H7 (cell line): Measurements from ENCODE around the gene KRT33B. TPM values are rescaled to one million over a fixed set of nuclear protein-coding genes. Genes with fewer than 3 reads are reported as not detected.
"Not testable (repeated sequence)": the region's sequence is repeated elsewhere in the genome, so short reads cannot be mapped to it uniquely, and the experiment has no call there.

Source experiments
- DNase-seq: peaks from one replicate; pipeline ENCODE4 v3.0.0; 2012
- H3K27me3 ChIP-seq: 2 replicates; pipeline ENCODE4 v1.6.0; 2011; ENCODE audit warnings: mild to moderate bottlenecking, low read length; ENCODE audit not compliant: control insufficient read depth, insufficient read depth
- H3K36me3 ChIP-seq: replicated peaks from 2 replicates; pipeline ENCODE4 v1.5.1; 2011; ENCODE audit warnings: low read length; ENCODE audit not compliant: control insufficient read depth, insufficient read depth
- H3K4me3 ChIP-seq: 2 replicates; pipeline ENCODE4 v1.5.1; 2011; ENCODE audit warnings: low read depth, mild to moderate bottlenecking, control low read depth, low read length, moderate library complexity; ENCODE audit not compliant: insufficient read depth
- total RNA-seq: library from RNA; depleted of rRNA; stranded (reverse); fragments of >200 nt; shearing (Covaris generic); gene quantifications from 2 replicates; pipeline ENCODE4 v1.2.3, GENCODE V29; 2014

The KRT33B gene
- total RNA-seq, 1 experiment from 2014 or later = not detected

GRCh38 chr17:41381943-41382342 lies 12.3 kb upstream of the KRT33B start, which contains the start of gene KRT34:
TSS of gene KRT34 (minus strand) at chr17:41382306. CDS start at chr17:41382246, 60 bp downstream.
- not testable (repeated sequence) for DNase-seq, H3K4me3 ChIP-seq, H3K27me3 ChIP-seq, H3K36me3 ChIP-seq

- not testable (repeated sequence) for H3K27me3 ChIP-seq, DNase-seq, H3K4me3 ChIP-seq
Measured at GRCh38 chr17:41380091-41380490, 10.5 kb upstream of the KRT33B start.

GRCh38 chr17:41377546-41377945 lies 7.9 kb upstream of the KRT33B start:
- no peaks in the 10 kb centered on the region for H3K27me3 ChIP-seq
- no peak for DNase-seq
- no peak overlapping the region for H3K4me3 ChIP-seq
- H3K36me3 ChIP-seq = no peaks in the 10 kb centered on the region

More at GRCh38 chr17:41380091-41380490, 10.5 kb upstream of the KRT33B start:
- not testable (repeated sequence) for H3K36me3 ChIP-seq

- DNase-seq = no peak
- Histone ChIP-seq H3K27me3 (no peaks in the 10 kb centered on the region), H3K4me3 (no peak overlapping the region), H3K36me3 (no peaks in the 10 kb centered on the region)
Measured at GRCh38 chr17:41369023-41369422, 590 bp downstream of the KRT33B start.

- H3K27me3 ChIP-seq = no peaks in the 10 kb centered on the region
Measured at GRCh38 chr17:41367426-41368075, 2.1 kb downstream of the KRT33B start.

GRCh38 chr17:41366070-41366469 lies 3.5 kb downstream of the KRT33B start:
- Histone ChIP-seq H3K27me3 (no peaks in the 10 kb centered on the region), H3K4me3 (no peak overlapping the region), H3K36me3 (no peaks in the 10 kb centered on the region)
- DNase-seq = no peak

More at GRCh38 chr17:41367426-41368075, 2.1 kb downstream of the KRT33B start:
- Histone ChIP-seq H3K4me3 (no peak overlapping the region), H3K36me3 (no peaks in the 10 kb centered on the region)
- DNase-seq = no peak

- H3K4me3 ChIP-seq = no peak overlapping the region
- no peaks in the 10 kb centered on the region for H3K27me3 ChIP-seq
- no peak for DNase-seq
- H3K36me3 ChIP-seq = no peaks in the 10 kb centered on the region
Measured at GRCh38 chr17:41363881-41364280, 5.7 kb downstream of the KRT33B start.

GRCh38 chr17:41360296-41360995 lies 9.2 kb downstream of the KRT33B start:
- Histone ChIP-seq H3K36me3 (no peaks in the 10 kb centered on the region), H3K27me3 (no peaks in the 10 kb centered on the region), H3K4me3 (no peak overlapping the region)
- no peak for DNase-seq

- DNase-seq = no peak
- Histone ChIP-seq H3K27me3 (no peaks in the 10 kb centered on the region; the same call in 1 of the 2 replicates), H3K4me3 (no peak overlapping the region), H3K36me3 (no peaks in the 10 kb centered on the region)
Measured at GRCh38 chr17:41354536-41354935, 15.1 kb downstream of the KRT33B start.

- Histone ChIP-seq H3K36me3 (no peaks in the 10 kb centered on the region), H3K27me3 (no peaks in the 10 kb centered on the region; the same call in 1 of the 2 replicates), H3K4me3 (no peak overlapping the region)
- no peak for DNase-seq
Measured at GRCh38 chr17:41352597-41353366, 16.8 kb downstream of the KRT33B start.

- Histone ChIP-seq H3K36me3 (no peaks in the 10 kb centered on the region), H3K4me3 (no peak overlapping the region), H3K27me3 (no peaks in the 10 kb centered on the region; the same call in 1 of the 2 replicates)
- DNase-seq = no peak
Measured at GRCh38 chr17:41351177-41351576, 18.4 kb downstream of the KRT33B start.

GRCh38 chr17:41350381-41350878 lies 19.2 kb downstream of the KRT33B start, which contains the start of gene KRT33A:
TSS of gene KRT33A (minus strand) at chr17:41350828. CDS start at chr17:41350767, 61 bp downstream.
- not testable (repeated sequence) for DNase-seq, H3K27me3 ChIP-seq, H3K4me3 ChIP-seq, H3K36me3 ChIP-seq

- no peak for DNase-seq
- no peaks in the 10 kb centered on the region; the same call in 1 of the 2 replicates for H3K27me3 ChIP-seq
Measured at GRCh38 chr17:41347869-41348760, 21.5 kb downstream of the KRT33B start.

GRCh38 chr17:41346421-41346820 lies 23.2 kb downstream of the KRT33B start:
- not testable (repeated sequence) for H3K36me3 ChIP-seq, H3K4me3 ChIP-seq, H3K27me3 ChIP-seq, DNase-seq

More at GRCh38 chr17:41347869-41348760, 21.5 kb downstream of the KRT33B start:
- no peak overlapping the region for H3K4me3 ChIP-seq
- no peaks in the 10 kb centered on the region for H3K36me3 ChIP-seq
